ENCODE data around the gene ZNF814.

DNA sequence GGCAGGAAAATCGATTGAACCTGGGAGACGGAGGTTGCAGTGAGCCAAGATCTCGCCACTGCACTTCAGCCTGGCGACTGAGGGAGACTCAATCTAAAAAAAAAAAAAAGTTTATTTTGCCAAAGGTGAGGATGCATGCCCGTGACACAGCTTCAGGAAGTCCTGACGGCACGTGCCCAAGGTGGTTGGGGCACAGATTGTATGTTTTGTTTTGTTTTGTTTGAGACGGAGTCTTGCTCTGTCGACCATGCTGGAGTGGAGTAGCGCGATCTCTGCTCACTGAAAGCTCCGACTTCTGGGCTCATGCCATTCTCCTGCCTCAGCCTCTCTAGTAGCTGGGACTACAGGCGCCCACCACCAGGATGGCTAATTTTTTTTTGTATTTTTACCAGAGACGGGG lies 70.9 kb downstream of the ZNF814 start:
- TF ChIP-seq, protein P1, sequence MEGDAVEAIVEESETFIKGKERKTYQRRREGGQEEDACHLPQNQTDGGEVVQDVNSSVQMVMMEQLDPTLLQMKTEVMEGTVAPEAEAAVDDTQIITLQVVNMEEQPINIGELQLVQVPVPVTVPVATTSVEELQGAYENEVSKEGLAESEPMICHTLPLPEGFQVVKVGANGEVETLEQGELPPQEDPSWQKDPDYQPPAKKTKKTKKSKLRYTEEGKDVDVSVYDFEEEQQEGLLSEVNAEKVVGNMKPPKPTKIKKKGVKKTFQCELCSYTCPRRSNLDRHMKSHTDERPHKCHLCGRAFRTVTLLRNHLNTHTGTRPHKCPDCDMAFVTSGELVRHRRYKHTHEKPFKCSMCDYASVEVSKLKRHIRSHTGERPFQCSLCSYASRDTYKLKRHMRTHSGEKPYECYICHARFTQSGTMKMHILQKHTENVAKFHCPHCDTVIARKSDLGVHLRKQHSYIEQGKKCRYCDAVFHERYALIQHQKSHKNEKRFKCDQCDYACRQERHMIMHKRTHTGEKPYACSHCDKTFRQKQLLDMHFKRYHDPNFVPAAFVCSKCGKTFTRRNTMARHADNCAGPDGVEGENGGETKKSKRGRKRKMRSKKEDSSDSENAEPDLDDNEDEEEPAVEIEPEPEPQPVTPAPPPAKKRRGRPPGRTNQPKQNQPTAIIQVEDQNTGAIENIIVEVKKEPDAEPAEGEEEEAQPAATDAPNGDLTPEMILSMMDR (conservative IDR thresholded peaks at IDR 0.05; ENCODE audit: low read depth, low read length): no peak
- no peak for TF ChIP-seq EZH2 (IDR thresholded peaks at IDR 0.05; ENCODE audit: borderline replicate concordance, low read depth, low read length, poor library complexity, severe bottlenecking)

Measured in A673 (cell line).